OCI-LY1 (cell line): ENCODE measurements around the gene HYKK.

ENCODE experiments used
- EZH2 ChIP-seq: fragments of 200-600 bp; sonication (generic), shearing (Covaris generic); IDR thresholded peaks from 2 replicates; pipeline ENCODE4 v1.8.0; 2017; ENCODE audit warnings: borderline replicate concordance, mixed run types, mild to moderate bottlenecking, antibody characterized with exemption, low read length, moderate library complexity, mixed read lengths
- TF ChIP-seq, protein P1 (sequence below): fragments of 200-600 bp; sonication (generic), shearing (Covaris generic); IDR thresholded peaks from 2 replicates; pipeline ENCODE4 v1.5.1; 2017; ENCODE audit warnings: mild to moderate bottlenecking, antibody characterized with exemption, low read length, moderate library complexity, mixed read lengths

DNA sequence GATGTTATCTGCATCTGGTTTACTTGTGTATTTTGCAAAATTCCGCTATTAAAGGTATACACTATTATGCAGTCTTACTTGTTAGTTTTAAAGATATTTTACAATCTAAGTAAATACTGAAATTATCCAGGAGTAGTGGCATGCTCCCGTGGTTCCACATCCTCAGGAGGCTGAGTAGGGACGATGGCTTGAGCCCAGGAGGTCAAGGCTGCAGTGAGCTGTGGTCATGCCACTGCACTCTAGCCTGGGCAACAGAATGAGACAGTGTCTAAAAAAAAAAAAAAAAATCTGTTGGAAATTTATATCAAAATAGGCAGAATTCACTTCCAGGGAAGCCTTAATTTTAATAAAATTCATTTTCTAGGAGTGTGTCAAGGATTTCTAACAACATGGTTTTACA, 27.7 kb upstream of the HYKK start:
- TF ChIP-seq, protein P1, sequence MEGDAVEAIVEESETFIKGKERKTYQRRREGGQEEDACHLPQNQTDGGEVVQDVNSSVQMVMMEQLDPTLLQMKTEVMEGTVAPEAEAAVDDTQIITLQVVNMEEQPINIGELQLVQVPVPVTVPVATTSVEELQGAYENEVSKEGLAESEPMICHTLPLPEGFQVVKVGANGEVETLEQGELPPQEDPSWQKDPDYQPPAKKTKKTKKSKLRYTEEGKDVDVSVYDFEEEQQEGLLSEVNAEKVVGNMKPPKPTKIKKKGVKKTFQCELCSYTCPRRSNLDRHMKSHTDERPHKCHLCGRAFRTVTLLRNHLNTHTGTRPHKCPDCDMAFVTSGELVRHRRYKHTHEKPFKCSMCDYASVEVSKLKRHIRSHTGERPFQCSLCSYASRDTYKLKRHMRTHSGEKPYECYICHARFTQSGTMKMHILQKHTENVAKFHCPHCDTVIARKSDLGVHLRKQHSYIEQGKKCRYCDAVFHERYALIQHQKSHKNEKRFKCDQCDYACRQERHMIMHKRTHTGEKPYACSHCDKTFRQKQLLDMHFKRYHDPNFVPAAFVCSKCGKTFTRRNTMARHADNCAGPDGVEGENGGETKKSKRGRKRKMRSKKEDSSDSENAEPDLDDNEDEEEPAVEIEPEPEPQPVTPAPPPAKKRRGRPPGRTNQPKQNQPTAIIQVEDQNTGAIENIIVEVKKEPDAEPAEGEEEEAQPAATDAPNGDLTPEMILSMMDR, result no peak
- TF ChIP-seq EZH2, result no peak
